Measurements from ENCODE around the gene CERS2.

CERS2 gene

GRCh38 chr1:150971583-150972416 is 2.8 kb downstream of the CERS2 start:
- Histone ChIP-seq H3K4me3 (ENCODE audit: low read depth, low read length) (no peak overlapping the region), H3K9me3 (ENCODE audit: control insufficient read depth, insufficient read depth, low read depth, low read length) (no peaks in the 10 kb centered on the region), H3K4me1 (ENCODE audit: control insufficient read depth, insufficient read depth, low read length) (peaks cover 19% of the 10 kb centered on the region), H3K36me3 (ENCODE audit: control insufficient read depth in 2 of 2, insufficient read depth in 1 of 2, low read length in 2 of 2) (peaks cover 0 to 28% of the 10 kb centered on the region in 2 experiments; a peak in 2 of 3 replicates), H3K27ac (ENCODE audit: extremely low read depth, low read depth, low read length) (no peak overlapping the region; the same call in 1 of the 2 replicates)
- POLR2A ChIA-PET, result interaction anchor here (0.8 kb wide), 1 partner anchor 218 kb away, joined by 3 read pairs; the partner anchor contains the start of gene VPS72
- CTCF ChIA-PET, result interaction anchor here (0.6 to 1.2 kb wide), 3 partner anchors 10 to 128 kb away, joined by 3 to 4 read pairs (median 3); partner anchors contain the start of genes ANXA9 and SETDB1
- TF ChIP-seq GLIS1 (tag by site-specific recombination; IDR thresholded peaks at IDR 0.05) (peak; percentile 97), ZIC2 (tag by site-specific recombination; IDR thresholded peaks at IDR 0.05) (peak; percentile 96), ZBTB20 (tag by site-specific recombination; IDR thresholded peaks at IDR 0.05) (peak; percentile 61; the same call in 1 of the 2 replicates), YY2 (tag by site-specific recombination; IDR thresholded peaks at IDR 0.05) (no peak), HIC1 (tag by site-specific recombination; IDR thresholded peaks at IDR 0.05) (peak; percentile 59), CTCF (tag by site-specific recombination; IDR thresholded peaks at IDR 0.05) (peak; percentile 72), ZNF664 (tag by site-specific recombination; IDR thresholded peaks at IDR 0.05) (no peak), ZNF341 (tag by site-specific recombination; IDR thresholded peaks at IDR 0.05; ENCODE audit: low read depth) (peak; percentile 85), ZNF223 (tag by site-specific recombination; IDR thresholded peaks at IDR 0.05) (no peak), KLF1 (tag by site-specific recombination; IDR thresholded peaks at IDR 0.05) (peak; percentile 56), ZNF2 (tag by site-specific recombination; IDR thresholded peaks at IDR 0.05) (no peak), PRDM10 (tag by site-specific recombination; IDR thresholded peaks at IDR 0.05) (peak; percentile 100), GLIS2 (tag by site-specific recombination; IDR thresholded peaks at IDR 0.05) (peak; percentile 76), ZNF600 (tag by site-specific recombination; IDR thresholded peaks at IDR 0.05) (0 out of 2 replicates have a peak, but pooled peaks have one; percentile 7)

GRCh38 chr1:150970808-150971582 is 3.6 kb downstream of the CERS2 start:
- peaks cover 19% of the 10 kb centered on the region for H3K4me1 ChIP-seq (ENCODE audit: control insufficient read depth, insufficient read depth, low read length)
- H3K4me3 ChIP-seq (ENCODE audit: low read depth, low read length), result no peak overlapping the region
- H3K9me3 ChIP-seq (ENCODE audit: control insufficient read depth, insufficient read depth, low read depth, low read length), result no peaks in the 10 kb centered on the region
- peaks cover 6 to 36% of the 10 kb centered on the region in 2 experiments; a peak in 2 of 3 replicates for H3K36me3 ChIP-seq (ENCODE audit: control insufficient read depth in 2 of 2, insufficient read depth in 1 of 2, low read length in 2 of 2)
- no peak overlapping the region for H3K27ac ChIP-seq (ENCODE audit: extremely low read depth, low read depth, low read length)
- ChIA-PET POLR2A (interaction anchor here (0.6 to 1.1 kb wide), 5 partner anchors 10 to 392 kb away, joined by 3 to 5 read pairs (median 4); partner anchors contain the start of genes MCL1 and VPS72), CTCF (interaction anchor here (0.6 to 2.4 kb wide), 6 partner anchors 8 to 45 kb away, joined by 3 to 10 read pairs (median 4); partner anchors contain the start of genes ANXA9 and SETDB1)
- TF ChIP-seq ZNF133 (tag by site-specific recombination; IDR thresholded peaks at IDR 0.05), result no peak
- no peak for TF ChIP-seq ZNF280C (tag by site-specific recombination; IDR thresholded peaks at IDR 0.05)
- no peak for TF ChIP-seq ZNF843 (tag by site-specific recombination; IDR thresholded peaks at IDR 0.05)
- TF ChIP-seq ZNF510 (tag by site-specific recombination; IDR thresholded peaks at IDR 0.05; ENCODE audit: insufficient replicate concordance), result no peak

All from HEK293 (cell line).